Suprapubic skin (tissue), 4 donors: ENCODE results near the gene SMS.

ENCODE experiments used
- EP300 ChIP-seq: sonication (generic); formaldehyde crosslinking; IDR thresholded peaks from one replicate; pipeline ENCODE4 v1.6.1; 2017; ENCODE audit warnings: antibody characterized with exemption
- POLR2A ChIP-seq, 2 donors: fragments of 450-650 bp; IDR thresholded peaks; one replicate each; pipeline ENCODE4 v1.6.1; 2017; ENCODE audit warnings: antibody characterized with exemption in 2 of 2, mild to moderate bottlenecking in 2 of 2, moderate library complexity in 2 of 2
- POLR2AphosphoS5 ChIP-seq, 3 donors: sonication (generic); formaldehyde crosslinking; IDR thresholded peaks; one replicate each; pipeline ENCODE4 v1.6.1; 2017; ENCODE audit warnings: antibody characterized with exemption in 3 of 3
- TF ChIP-seq, protein P1 (sequence below), 2 donors: fragments of 200-600 bp in 1 of 2; fragments of 450-650 bp in 1 of 2; sonication (generic) in 1 of 2; IDR thresholded peaks; one replicate each; pipeline ENCODE4 v1.5.1; 2016 to 2019; ENCODE audit warnings: antibody characterized with exemption in 2 of 2, mild to moderate bottlenecking in 1 of 2, moderate library complexity in 1 of 2

GRCh38 chrX:21943460-21944135 is 3.1 kb downstream of the SMS start:
- TF ChIP-seq EP300 (no peak), POLR2A (IDR thresholded peaks at IDR 0.05) (no peak), POLR2AphosphoS5 (IDR thresholded peaks at IDR 0.05) (no peak)
- TF ChIP-seq, protein P1, sequence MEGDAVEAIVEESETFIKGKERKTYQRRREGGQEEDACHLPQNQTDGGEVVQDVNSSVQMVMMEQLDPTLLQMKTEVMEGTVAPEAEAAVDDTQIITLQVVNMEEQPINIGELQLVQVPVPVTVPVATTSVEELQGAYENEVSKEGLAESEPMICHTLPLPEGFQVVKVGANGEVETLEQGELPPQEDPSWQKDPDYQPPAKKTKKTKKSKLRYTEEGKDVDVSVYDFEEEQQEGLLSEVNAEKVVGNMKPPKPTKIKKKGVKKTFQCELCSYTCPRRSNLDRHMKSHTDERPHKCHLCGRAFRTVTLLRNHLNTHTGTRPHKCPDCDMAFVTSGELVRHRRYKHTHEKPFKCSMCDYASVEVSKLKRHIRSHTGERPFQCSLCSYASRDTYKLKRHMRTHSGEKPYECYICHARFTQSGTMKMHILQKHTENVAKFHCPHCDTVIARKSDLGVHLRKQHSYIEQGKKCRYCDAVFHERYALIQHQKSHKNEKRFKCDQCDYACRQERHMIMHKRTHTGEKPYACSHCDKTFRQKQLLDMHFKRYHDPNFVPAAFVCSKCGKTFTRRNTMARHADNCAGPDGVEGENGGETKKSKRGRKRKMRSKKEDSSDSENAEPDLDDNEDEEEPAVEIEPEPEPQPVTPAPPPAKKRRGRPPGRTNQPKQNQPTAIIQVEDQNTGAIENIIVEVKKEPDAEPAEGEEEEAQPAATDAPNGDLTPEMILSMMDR (IDR thresholded peaks at IDR 0.05), result no peak
